Effector CD8-positive, alpha-beta T cell (primary cell): ENCODE results near the gene TXN2.
"Not testable (repeated sequence)": the region's sequence is repeated elsewhere in the genome, so short reads cannot be mapped to it uniquely, and the experiment has no call there.

Experiments
- DNase-seq: peaks from one replicate; lab custom pipeline; 2025; lab: John Stamatoyannopoulos, UW

TXN2 gene

DNA sequence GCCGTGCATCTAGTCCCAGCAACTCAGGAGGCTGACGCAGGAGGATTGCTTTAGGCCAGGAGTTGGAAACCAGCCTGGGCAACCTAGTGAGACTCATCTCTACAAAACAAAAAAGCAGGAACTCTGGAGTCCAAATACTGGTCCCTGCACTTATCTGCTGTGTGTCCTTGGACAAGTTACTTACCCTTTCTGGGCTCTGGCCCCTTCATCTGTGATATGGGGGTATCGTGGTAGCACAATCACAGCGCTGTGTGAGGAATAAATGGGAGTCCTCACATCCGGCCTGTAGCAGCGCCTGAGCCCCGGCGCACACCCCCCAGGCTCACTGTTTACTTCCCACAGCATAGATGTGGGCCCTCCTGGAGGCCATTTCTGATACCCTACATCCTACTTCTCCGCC lies 49.5 kb downstream of the TXN2 start:
- DNase-seq = no peak

DNA sequence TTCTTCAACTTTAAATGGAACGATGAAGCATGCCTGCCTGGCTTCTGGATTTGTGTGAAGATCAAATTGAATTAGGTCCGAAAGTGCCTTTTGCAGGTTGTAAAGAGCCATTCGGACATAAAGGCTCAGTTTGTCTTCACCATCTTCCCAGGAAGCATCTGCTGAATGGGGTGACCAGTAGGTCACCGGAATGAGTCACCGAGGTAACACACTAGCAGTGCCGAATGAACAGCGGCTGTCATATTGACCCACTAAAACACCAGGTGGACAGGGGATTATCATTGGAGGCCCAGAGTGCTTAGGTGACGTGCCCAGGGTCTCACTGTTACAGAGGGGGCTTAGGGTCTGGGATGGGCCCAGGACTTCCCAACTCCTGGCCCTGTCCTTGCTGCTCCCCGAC lies 50.6 kb downstream of the TXN2 start:
- no peak for DNase-seq

DNA sequence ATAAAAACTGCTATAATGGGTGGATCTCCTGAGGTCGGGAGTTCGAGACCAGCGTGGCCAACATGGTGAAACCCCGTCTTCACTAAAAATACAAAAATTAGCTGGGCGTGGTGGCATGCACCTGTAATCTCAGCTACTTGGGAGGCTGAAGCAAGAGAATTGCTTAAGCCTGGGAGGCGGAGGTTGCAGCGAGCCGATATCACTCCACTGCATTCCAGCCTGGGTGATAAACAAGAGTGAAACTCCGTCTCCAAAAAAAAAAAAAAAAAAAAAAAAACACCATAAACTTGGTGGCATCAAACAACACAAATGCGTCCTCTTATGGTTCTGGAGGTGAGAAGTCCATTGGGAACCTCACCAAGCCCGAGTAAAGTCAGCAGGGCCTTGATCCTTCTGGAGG lies 53.5 kb downstream of the TXN2 start:
- not testable (repeated sequence) for DNase-seq

DNA sequence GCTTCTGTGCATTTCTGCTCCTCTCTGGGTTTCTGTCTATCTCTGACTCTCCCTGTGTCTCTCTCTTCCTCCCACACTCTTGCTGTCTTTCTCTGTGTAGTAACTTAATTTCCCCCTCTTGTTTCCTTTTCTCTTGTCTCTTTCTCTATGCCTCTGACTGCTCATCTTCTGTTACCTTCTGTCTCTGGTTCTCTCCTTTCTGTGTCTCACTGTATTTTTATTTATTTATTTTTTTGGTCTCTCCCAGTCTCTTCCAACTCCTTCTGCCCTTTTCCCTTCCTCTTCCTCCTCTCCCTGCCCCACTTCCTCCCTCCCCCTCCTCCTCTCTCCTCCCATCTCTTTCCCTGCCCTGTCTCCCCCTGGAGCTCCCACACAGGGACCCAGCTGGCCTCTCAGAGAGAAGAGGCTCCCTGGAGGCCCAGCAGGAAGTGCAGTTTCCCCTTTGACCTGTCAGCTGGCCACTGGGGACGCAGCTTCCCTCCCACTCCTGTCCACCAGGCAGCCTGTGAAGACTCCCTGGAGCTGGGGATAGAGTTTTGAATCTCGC lies 55.4 kb downstream of the TXN2 start:
- DNase-seq = no peak

DNA sequence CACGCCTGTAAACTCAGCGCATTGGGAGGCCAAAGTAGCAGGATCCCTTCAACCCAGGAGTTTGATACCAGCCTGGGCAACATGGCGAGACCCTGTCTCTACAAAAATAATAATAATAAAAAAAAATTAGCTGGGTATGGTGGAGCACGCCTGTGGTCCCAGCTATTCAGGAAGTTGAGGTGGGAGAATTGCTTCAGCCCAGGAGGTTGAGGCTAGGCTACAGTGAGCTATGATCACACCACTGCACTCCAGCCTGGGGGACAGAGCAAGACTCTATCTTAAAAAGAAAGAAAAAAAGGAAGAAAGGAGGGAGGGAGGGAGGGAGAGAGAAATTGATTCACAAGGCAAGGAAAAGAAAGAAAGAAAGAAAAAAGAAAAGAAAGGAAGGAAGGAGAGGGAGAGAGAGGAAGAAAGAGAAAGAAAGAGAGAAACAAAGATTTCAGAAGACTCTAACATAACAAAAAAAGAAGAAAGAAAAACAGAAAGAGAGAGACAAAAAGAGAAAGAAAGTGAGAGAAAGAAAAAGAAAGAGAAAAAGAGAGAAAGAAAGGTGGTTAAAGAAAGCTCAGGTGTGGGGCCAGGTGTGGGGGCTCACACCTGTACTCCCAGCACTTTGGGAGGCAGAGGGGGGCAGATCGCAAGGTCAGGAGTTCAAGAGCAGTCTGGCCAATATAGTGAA lies 56.4 kb downstream of the TXN2 start:
- DNase-seq = no peak

DNA sequence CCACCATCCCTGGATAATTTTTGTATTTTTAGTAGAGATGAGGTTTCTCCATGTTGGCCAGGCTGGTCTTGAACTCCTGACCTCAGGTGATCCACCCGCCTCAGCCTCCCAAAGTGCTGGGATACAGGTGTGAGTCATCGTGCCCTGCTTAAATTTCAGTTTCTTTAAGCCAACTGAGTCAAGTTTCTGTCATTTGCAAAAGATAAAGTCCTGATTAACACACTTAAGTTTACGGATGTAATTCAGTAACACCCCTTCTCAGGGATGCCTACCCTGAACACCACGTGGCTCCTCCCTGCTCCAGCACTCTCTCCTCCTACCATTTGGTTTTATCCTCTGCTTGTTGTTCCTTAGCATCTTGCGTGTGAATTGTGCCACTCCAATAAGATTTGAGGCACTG lies 57.0 kb downstream of the TXN2 start:
- DNase-seq = not testable (repeated sequence)

DNA sequence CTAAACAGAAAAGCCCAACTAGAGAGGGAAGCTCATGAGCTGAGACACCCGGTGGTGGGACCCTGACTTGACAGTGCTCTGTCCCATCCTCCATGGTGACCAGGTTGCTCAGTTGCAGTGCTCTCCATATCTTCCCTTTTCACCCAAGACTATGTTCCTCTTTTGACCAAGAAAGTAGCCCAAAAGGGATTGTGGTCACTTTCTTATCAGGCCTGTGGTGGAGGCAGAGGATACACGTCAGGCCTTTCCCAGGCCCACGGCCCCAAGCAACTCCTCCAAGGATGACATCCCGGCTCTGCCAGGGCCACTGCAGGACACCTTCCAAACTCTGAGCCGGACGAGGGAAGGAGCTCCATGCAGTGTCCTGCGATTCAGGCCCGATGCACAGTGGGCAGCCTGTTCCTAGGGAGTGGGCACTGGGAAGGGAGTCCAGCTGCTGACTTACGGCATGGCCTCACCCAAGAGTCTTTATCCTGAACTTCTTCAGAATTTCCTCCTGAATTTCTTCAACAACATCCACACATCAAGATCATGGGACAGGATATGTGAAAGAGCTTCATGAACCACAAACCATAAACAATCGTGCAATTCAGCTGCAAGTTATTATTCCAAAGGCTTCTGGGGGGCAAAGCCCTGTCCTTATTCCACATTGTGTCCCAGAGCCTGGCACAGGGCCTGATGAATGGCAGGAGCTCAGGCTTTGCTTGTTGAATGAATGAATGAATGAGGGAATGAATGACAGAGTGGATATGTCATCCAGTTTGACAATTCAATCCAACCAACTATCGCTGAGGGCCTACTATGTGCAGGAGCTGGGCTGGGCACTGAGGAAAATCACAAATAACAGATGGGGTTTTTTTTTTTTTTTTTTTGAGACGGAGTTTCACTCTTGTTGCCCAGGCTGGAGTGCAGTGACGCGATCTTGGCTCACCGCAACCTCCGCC lies 57.7 kb downstream of the TXN2 start:
- DNase-seq = no peak

DNA sequence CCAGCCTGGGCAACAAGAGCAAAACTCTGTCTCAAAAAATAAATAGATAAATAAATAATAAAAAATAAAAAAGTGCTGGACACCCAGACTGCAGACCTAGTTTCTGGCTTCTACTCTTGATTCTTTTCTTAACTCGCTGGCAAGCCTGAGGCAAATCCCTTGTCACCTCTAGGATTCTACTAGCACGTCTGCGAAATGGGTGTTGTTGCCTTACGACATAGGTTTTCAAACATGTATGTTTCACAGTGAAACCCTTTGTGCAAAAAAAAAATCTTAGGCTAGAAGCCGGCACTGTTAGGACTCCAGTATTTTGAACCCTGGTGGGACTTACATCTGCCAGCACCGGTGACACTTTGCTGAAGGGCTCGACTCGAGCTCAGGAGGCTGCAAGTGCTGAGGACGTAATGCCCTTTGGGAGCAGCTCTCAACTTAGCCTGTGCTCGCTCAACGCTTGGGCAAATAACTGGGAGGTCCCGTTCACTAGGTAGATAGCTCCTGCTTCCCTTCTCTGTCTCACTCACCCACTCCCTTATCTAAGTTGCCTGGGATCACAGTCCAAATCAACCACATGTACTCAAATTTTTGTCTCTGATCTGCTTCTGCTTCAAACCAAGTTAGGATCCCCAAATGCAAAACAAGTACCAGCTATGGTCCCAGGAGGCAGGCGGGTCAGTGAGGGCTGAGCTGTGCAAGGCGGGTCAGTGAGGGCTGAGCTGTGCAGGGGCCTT lies 59.0 kb downstream of the TXN2 start:
- no peak for DNase-seq

DNA sequence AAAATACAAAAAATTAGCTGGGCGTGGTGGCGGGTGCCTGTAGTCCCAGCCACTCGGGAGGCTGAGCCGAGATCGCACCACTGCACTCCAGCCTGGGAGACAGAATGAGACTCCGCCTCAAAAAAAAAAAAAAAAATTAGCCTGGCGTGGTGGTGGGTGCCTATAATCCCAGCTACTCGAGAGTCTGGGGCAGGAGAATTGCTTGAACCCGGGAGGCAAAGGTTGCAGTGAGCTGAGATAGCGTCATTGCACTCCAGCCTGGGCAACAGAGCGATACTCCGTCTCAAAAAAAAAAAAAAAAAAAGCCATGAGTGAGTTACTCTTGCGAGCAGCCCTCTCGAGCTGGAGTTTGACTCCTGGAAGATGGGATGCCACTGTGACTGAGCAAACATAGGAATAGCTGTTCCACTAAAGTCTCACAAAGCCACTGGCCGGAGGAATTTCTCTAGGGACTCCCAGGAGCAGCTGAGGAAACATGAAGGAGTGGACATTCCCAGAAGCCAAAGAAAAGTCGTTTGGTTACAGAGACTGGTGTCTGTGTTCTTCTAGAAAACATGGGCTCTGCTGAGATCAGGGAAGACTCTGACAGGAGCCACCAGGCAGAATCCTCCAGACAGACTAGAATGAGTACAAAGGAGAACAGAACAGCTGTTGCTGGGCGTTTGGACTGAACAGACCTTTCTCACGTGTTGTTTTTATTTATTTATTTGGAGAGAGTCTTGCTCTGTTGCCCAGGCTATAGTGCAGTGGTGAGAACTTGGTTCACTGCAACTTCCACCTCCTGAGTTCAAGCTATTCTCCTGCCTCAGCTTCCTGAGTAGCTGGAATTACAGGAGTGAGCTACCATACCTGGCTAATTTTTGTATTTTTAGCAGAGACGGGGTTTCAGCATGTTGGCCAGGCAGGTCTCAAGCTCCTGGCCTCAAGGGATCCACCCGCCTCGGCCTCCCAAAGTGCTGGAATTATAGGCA lies 61.2 kb downstream of the TXN2 start:
- DNase-seq = no peak

DNA sequence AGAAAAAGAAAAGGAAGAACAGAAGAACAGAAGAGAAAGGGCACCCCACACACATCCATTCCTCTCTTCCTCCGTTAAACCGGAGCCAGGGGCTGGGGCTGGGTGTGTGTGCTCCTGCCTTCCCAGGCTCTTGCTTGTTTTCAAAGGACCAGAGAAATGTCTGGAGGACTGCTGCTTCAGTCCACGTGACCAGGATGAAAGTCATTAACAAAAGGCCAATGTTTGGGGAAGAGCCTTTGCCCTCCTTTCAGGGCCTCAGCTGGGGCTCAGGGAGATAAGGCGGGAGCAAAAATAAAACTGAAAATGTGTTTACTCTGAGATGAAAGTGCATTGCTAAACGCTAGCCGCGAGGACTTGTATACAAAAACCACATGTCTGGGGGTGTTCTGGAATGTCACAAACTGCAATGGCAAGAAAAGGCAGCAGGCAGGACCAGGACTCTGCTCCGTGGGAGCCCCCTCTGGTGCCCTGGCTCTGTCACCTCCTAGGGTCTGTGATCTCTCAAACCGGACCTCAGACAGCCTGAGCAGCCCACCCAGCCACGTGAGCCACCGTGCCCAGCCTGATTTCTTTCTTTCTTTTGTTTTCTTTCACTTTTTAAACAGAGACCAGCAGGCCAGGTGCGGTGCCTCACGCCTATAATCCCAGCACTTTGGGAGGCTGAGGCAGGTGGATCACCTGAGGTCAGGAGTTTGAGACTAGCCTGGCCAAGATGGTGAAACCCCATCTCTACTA lies 62.1 kb downstream of the TXN2 start:
- DNase-seq = no peak

DNA sequence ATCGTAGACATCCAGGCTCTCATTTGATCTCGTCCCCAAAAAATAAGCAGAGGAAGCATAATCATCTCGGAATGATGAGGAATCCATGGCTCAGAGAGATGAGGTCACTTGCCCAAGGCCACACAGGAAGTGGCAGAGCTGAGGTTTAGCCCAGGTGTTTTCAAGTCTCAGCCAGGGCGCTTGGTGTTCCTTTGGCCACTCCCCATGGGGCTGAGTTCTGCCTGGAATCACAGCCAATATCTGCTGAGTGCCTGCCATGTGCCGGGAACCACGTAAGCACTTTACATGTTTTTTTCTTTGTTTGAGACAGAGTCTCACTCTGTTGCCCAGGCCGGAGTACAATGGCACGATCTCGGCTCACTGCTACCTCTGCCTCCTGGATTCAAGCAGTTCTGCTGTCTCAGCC lies 64.2 kb downstream of the TXN2 start:
- no peak for DNase-seq
